SU-DHL-6 (cell line): ENCODE data around the gene IL22RA2.

ENCODE experiments used
- H2AFZ ChIP-seq: fragments of 200-600 bp; sonication (generic); 2 replicates; pipeline ENCODE4 v1.6.1; 2014; ENCODE audit warnings: low read depth, mild to moderate bottlenecking, moderate library complexity, mixed read lengths, antibody characterized with exemption, low read length; ENCODE audit not compliant: severe bottlenecking
- H3F3A ChIP-seq: fragments of 200-600 bp; shearing (Covaris generic); 2 replicates; pipeline ENCODE4 v1.6.0; 2016; ENCODE audit warnings: antibody characterized with exemption, mild to moderate bottlenecking; ENCODE audit not compliant: insufficient read depth
- H3K27ac ChIP-seq: fragments of 200-600 bp; sonication (generic); 2 replicates; pipeline ENCODE4 v1.5.1; 2016; ENCODE audit warnings: low read depth, mild to moderate bottlenecking, low read length, moderate library complexity, mixed read lengths
- H3K27me3 ChIP-seq: fragments of 200-600 bp; sonication (generic), shearing (Covaris generic); 2 replicates; pipeline ENCODE4 v1.6.0; 2014; ENCODE audit warnings: mild to moderate bottlenecking, low read length
- H3K36me3 ChIP-seq: fragments of 200-600 bp; sonication (generic); 2 replicates; pipeline ENCODE4 v1.6.1; 2014; ENCODE audit warnings: mild to moderate bottlenecking, low read length, mixed read lengths
- H3K4me2 ChIP-seq: fragments of 300-600, 200-600 bp; shearing (Covaris generic), sonication (generic); 2 replicates; pipeline ENCODE4 v1.6.0; 2014; ENCODE audit warnings: low read length, low read depth, mild to moderate bottlenecking; ENCODE audit not compliant: poor library complexity, severe bottlenecking
- H3K4me3 ChIP-seq: fragments of 200-600 bp; sonication (generic); 2 replicates; pipeline ENCODE4 v1.5.1; 2014; ENCODE audit warnings: antibody characterized with exemption, low read length, mild to moderate bottlenecking, mixed read lengths; ENCODE audit not compliant: insufficient read depth, poor library complexity, severe bottlenecking
- H3K79me2 ChIP-seq: fragments of 200-600 bp; sonication (generic); 2 replicates; pipeline ENCODE4 v1.6.1; 2014; ENCODE audit warnings: mild to moderate bottlenecking, low read length, moderate library complexity; ENCODE audit not compliant: insufficient read depth
- H3K9ac ChIP-seq: fragments of 200-600 bp; sonication (generic); 2 replicates; pipeline ENCODE4 v1.7.0; 2014; ENCODE audit warnings: mild to moderate bottlenecking, low read length
- H3K9me2 ChIP-seq: fragments of 200-600 bp; sonication (generic); replicated peaks from 2 replicates; pipeline ENCODE4 v1.6.1; 2014; ENCODE audit warnings: low read length; ENCODE audit not compliant: insufficient read depth
- H3K9me3 ChIP-seq: fragments of 200-600 bp; sonication (generic); 2 replicates; pipeline ENCODE4 v1.6.1; 2014; ENCODE audit warnings: low read length, mixed read lengths; ENCODE audit not compliant: insufficient read depth
- H4K20me1 ChIP-seq: fragments of 200-600 bp; sonication (generic); 2 replicates; pipeline ENCODE4 v1.6.1; 2014; ENCODE audit warnings: low read depth, mild to moderate bottlenecking, antibody characterized with exemption, low read length, moderate library complexity, mixed read lengths
- CTCF ChIP-seq: fragments of 200-600 bp; sonication (generic); IDR thresholded peaks from one replicate; pipeline ENCODE4 v1.5.1; 2017; ENCODE audit warnings: antibody characterized with exemption, mild to moderate bottlenecking, low read length, moderate library complexity; ENCODE audit not compliant: insufficient read depth, poor library complexity, severe bottlenecking
- EZH2phosphoT487 ChIP-seq: fragments of 200-600 bp; sonication (generic), shearing (Covaris generic); conservative IDR thresholded peaks from 2 replicates; pipeline ENCODE4 v1.6.1; 2018; ENCODE audit warnings: mild to moderate bottlenecking, antibody characterized with exemption, low read length, moderate library complexity, mixed read lengths

Gene IL22RA2

GRCh38 chr6:137105375-137105774, 68.1 kb downstream of the IL22RA2 start:
- no peaks in the 10 kb centered on the region for H3K9me2 ChIP-seq
- H3K4me3 ChIP-seq: no peak overlapping the region
- H3K27ac ChIP-seq: no peak overlapping the region
- H3K27me3 ChIP-seq: no peaks in the 10 kb centered on the region
- H3K79me2 ChIP-seq: no peaks in the 10 kb centered on the region
- H3K4me2 ChIP-seq: no peak overlapping the region
- H3K9ac ChIP-seq: no peak overlapping the region
- H3K36me3 ChIP-seq: no peaks in the 10 kb centered on the region
- TF ChIP-seq EZH2phosphoT487 (no peak), CTCF (no peak)
- no peaks in the 10 kb centered on the region for H3F3A ChIP-seq
- no peaks in the 10 kb centered on the region for H4K20me1 ChIP-seq
- H2AFZ ChIP-seq: no peak overlapping the region
- H3K9me3 ChIP-seq: no peaks in the 10 kb centered on the region

GRCh38 chr6:137104926-137105325, 68.5 kb downstream of the IL22RA2 start:
- Histone ChIP-seq H3K36me3 (no peaks in the 10 kb centered on the region), H3F3A (no peaks in the 10 kb centered on the region), H3K79me2 (no peaks in the 10 kb centered on the region), H2AFZ (no peak overlapping the region), H3K27ac (no peak overlapping the region), H4K20me1 (no peaks in the 10 kb centered on the region), H3K9ac (no peak overlapping the region), H3K9me2 (no peaks in the 10 kb centered on the region), H3K4me3 (no peak overlapping the region), H3K27me3 (no peaks in the 10 kb centered on the region), H3K4me2 (no peak overlapping the region), H3K9me3 (no peaks in the 10 kb centered on the region)
- TF ChIP-seq CTCF (no peak), EZH2phosphoT487 (no peak)

- Histone ChIP-seq H2AFZ (no peak overlapping the region), H3K4me2 (peak overlapping the region; percentile 53), H3K9me2 (no peaks in the 10 kb centered on the region), H3K9ac (no peak overlapping the region), H4K20me1 (no peaks in the 10 kb centered on the region), H3K27me3 (no peaks in the 10 kb centered on the region), H3K9me3 (no peaks in the 10 kb centered on the region), H3K27ac (peak overlapping the region; percentile 44; the same call in 1 of the 2 replicates), H3K36me3 (no peaks in the 10 kb centered on the region), H3K79me2 (no peaks in the 10 kb centered on the region), H3F3A (no peaks in the 10 kb centered on the region), H3K4me3 (peak overlapping the region; percentile 30)
- TF ChIP-seq CTCF (no peak), EZH2phosphoT487 (no peak)
Measured at GRCh38 chr6:137102851-137103492, 70.5 kb downstream of the IL22RA2 start.
